NCI-H510A (cell line): Measurements from ENCODE around the gene APBA3.
"Not testable (repeated sequence)": the region's sequence is repeated elsewhere in the genome, so short reads cannot be mapped to it uniquely, and the experiment has no call there.

ENCODE experiments used
- DNase-seq: peaks from one replicate; lab custom pipeline; 2025; lab: John Stamatoyannopoulos, UW

The APBA3 gene

DNA sequence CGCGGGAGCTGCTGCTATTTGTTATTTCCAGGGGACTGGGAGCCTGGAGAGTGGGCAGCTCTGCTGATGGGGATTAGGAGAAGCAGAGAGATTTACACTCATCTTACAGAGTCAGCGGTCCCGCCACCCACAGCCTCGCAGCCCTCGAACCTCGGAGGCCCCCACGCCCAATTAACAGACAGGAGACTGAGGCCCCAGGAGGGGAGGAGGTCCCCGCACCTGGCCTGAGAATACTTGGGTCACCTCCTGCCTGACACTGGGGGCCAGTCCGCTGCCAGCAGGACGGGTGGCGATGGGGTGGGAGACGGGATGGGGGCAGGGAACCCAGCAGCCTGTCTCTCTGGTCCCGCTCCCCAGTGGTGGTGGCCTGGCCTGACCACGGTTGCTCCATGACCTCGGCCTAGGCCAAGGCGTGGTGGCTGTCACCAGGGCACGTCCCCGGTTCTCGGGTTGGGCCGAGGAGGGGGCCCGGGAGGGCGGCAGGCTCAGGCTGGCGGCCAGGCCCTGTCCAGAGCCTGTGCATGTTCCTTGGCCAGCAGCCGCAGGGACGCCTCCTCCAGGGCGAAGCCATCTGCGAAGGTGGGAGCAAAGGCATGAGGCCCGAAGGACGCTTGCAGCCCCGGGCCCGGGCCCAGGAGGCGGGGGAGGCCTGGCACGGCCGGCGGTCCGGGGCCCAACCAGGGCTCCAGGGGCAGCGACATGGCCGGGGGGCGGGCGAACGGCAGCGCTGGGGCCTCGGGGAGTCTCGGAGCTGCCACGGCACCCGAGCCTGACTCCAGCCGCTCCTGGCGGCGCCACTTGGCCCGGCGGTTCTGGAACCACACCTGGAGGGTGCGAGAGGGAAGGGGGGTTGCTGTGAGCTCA, 8.9 kb upstream of the APBA3 start:
- no peak for DNase-seq

DNA sequence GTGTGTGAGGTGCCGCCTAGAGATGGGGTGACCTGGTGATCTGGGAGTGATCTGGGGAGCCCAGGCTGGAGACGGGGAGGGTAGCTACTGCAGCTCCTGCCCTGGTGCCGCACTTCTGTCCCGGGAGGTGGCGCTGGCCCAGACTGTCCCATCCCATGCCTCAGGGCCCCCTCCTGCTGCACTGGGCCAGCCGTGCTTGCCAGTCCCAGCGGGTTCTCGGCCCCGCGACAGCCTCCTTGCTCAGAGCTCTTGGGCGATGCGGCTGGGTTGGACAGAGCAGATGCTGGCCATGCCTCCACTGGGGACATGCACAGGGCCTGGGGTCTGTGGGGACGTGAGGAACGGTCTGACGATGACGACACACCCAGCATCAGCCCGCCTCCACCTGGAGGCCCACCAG, 8.0 kb upstream of the APBA3 start:
- no peak for DNase-seq

DNA sequence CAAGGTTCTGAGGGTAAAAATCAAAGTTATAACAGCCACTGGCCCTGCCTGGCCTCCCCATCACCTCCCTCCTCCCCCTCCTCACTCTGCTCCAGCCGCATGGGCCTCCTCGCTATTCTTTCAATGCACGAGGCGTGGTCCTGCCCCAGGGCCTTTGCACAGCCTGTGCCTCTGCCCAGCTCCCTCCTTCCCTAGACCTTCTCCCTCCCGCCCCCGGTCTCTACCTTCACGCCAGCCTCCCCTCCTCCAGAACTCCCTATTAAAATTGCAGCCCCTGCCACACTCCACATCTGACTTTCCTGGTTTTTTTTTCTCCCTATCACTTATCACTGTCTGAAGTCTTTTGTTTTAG, 7.2 kb upstream of the APBA3 start:
- no peak for DNase-seq

DNA sequence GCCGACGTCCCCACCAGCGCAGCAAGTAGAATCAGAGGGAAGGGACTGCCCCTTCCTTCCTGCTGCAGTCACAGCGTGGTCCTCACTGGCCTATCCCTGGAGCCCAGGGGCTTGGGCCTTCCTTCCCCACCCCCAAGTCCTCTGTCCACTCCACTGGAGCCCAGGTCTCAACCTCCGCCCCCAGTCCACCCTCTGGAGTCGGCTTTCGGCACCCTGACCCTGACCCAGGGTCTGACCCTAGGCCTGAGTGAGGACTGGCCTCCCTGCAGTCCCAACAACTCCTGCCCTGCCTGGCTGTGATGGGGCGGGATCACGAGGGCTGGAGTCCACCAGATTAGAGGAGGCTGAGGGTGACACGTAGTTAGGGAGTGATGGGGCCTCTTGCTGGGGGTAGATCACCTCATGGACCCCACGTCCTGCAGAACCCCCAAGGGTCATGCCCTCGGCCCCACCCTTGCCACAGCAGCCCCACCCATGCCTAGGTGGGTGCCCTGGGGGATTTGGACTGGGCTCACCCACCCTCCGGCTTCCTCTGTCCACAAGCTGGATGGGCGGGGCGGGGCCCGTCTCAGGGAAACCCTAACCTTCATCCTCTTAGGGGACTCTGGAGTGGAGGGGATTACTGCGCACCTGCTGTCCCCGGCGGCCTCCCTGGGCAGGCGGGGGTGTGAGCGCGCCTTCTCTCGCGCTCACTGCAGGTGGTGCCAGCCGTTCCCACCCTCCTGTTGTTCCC, 6.7 kb upstream of the APBA3 start:
- no peak for DNase-seq

DNA sequence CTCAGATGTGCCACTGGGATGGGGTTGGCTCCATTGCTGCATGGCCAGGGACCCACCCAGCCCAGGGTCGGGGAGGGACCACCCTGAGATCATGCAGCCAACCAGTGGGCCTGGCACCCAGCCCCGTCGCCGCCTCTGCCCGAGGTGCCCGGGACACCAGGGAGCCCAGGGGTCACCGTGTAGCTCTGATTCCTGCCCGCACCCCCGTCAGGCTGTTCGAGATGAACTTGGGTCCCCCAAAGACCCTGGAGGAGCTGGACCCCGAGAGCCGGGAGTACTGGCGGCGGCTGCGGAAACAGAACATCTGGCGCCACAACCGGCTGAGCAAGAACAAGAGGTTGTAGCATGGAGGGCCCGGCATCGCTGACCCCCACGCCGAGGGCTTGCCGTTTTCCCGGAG, 5.6 kb upstream of the APBA3 start:
- no peak for DNase-seq

DNA sequence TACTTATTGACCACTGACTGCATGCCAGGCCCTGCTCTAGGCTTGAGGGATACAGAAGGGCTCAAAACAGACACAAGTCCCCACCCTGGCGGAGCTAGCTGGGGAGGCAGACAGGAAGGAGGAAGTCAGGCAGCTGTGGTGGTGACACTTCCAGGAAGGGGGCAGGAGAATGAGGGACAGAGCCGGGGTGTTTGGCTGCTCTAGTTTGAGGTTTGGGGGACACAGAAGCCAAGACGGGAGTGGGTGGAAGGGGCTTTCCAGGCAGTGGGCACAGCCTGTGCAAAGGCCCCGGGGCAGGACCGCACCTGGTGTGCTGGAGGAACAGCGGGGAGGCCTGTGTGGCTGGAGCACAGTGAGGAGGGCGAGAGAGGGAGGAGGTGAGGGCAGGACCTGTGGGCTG, 5.0 kb upstream of the APBA3 start:
- DNase-seq, result no peak

DNA sequence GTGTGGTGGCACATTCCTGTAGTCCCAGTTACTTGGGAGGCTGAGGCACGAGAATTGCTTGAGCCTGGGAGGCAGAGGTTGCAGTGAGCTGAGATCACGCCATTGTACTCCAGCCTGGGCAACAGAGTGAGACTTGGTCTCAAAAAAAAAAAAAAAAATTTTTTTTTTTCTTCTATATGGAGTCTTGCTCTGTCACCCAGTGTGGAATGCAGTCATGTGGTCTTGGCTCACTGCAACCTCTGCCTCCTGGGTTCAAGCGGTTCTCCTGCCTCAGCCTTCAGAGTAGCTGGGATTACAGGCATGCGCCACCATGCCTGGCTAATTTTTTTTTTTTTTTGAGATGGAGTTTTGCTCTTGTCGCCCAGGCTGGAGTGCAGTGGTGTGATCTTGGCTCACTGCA, 4.3 kb upstream of the APBA3 start:
- DNase-seq, result not testable (repeated sequence)

DNA sequence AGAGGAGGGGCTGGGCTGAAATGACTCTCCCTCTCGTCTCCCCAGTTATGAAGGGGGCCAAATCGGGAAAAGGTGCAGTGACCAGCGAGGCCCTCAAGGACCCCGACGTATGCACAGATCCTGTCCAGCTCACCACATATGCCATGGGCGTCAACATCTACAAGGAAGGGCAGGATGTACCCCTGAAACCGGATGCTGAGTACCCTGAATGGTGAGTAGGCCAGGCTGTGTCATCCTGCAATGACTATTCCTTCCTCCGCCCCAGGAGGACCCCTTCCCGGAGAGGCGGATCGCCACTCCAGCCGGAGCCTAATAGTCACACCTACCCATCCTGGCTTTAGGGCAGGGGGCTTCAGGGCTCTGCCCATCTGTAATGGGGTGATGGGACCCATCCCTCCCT, 3.6 kb upstream of the APBA3 start:
- DNase-seq, result no peak

DNA sequence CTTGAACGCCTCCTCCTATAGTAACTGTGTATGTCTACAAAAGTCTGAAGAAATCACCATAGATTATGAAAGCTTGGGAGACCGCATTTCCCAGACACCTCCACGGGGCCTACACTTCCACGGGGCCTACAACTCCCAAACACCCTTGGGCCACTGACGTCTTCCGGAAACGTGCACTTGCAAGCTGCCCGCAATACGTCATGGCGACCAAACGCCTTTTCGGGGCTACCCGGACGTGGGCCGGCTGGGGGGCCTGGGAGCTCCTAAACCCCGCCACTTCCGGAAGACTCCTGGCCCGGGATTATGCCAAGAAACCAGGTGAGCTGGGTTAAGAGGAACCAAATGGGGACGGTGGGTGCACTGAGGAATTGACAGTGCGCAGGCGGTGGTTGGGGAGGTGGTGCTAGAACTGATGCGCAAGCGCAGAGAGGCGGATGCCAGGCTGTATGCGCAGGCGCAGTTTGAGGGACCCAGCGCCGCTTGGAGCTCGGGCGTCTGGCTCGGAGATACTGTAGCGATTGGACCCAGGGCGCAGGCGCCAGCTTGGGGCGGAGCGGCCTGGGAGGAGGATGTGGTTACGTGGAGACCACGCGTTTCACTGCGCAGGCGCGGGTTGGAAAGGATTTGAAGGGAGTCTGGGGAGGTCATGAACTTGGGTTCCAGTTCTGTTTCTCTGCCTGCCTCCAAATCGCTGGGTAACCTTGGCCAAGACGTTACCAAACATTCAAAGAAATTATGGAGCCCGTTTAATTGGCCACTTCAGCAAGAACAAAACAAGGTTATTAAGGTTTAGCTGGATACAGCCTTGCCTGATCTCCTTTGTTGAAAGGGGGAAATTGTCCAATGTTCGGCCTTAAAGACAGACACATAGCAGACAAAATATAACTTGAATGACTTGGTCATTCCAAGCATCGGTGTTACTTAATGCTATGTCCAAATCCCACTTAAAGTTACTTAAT, 1.3 kb upstream of the APBA3 start, which contains the start of gene MRPL54:
Gene MRPL54 (plus strand): TSS at position 182 of the 959 bp plus-strand sequence. CDS start 19 bp downstream, at position 201.
- DNase-seq, result peak; percentile 97

DNA sequence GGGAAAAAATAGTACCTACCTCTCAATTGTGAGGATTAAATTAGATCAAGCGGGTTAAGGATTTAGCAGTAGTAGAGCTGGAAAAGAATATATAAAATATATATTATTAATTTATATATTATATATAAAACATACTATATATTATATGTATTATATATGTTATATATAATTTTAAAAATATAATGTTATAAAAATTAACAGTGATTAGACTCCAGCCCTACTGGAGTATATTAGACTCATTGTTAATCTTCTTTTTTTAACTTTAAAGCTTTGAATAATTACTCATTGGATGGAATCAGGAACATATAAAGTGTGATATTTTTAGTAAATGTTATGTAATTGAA, 610 bp upstream of the APBA3 start:
- DNase-seq, result no peak

DNA sequence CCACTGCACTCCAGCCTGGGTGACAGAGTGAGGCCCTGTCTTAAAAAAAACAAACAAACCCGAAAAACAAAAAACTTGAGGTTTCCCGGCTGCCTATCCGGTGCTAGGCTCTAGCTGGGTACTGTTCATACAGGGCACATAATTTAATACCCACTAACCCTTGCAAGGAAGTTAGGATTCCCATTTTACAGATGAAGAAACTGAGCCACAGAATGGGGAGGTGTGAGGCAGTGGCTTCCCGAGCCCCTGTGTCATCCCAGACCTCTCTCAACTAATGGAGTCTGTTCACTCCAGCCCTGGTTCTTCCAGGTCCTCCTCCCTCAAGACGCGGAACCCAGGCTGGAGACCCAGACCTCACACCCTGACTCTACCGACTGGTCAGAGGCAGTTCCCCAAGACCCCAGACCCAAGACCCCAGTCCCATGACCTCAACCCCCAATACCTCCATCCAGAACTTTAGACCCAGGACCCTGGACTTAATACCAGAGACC, 576 bp downstream of the APBA3 start:
- DNase-seq, result no peak

DNA sequence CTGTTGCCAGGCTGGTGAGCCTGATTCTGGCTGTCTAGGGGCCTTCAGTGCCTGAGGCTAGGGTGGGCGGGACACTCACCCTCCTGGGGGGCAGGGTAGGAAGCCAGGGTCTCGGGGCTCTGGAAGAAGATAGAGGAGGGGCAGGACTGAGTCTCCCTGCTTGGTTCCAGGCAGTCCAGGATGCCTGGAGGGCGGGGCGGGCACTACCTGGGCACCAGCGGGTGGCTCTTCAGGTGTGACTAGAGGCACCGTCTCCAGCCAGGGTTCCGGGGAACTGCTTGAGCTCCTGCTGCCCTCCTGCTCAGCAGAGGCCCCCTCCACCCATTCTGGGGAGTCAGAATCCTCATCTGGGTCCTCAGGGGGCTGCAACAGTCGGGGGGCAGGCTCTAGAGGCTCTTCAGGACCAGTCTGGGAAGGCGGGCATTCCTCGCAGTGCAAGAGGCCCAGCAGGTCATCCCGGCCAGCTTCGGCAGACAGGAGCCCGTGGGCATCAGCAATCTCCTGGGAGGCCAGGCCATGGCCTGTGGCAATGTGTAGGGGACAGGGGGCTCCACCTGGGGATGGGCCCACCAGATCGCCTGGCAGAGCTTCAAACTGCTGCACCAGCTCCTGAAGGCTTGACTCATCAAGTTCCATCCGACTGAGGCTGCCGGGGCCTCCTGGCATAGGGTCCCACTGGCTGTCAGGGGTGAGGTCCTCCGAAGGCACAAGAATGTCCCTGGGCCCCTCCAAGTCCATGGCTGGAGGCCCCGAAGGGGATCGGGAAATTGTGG, 1.8 kb downstream of the APBA3 start:
- no peak for DNase-seq

DNA sequence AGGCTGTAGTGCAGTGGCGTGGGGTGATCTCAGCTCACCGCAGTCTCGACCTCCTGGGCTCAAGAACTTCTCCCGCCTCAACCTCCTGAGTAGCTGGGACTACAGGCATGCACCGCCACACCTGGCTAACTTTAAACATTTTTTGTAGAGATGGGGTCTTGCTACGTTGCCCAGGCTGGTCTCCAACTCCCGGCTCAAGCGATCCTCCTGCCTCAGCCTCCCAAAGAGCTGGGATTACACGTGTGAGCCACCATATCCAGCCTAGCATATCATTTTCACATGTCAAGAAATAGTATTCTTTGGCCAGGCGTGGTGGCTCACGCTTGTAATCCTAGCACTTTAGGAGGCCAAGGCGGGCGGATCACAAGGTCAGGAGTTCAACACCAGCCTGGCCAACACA, 3.2 kb downstream of the APBA3 start:
- DNase-seq, result not testable (repeated sequence)

DNA sequence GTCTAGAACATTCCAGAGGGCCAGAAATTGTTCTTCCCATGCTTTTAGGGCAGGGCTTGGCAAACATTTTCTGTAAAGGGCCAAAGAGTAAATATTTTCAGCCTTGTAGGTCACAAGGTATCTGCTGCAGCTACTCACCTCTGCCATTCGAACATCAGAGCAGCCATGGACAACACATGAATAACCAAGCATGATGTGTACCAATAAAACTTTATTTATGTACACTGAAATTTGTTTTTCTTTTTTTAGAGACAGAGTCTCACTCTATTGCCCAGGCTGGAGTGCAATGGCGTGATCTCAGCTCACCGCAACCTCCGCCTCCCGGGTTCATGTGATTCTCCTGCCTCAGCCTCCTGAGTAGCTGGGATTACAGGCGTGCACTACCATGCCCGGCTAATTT, 3.8 kb downstream of the APBA3 start:
- not testable (repeated sequence) for DNase-seq

DNA sequence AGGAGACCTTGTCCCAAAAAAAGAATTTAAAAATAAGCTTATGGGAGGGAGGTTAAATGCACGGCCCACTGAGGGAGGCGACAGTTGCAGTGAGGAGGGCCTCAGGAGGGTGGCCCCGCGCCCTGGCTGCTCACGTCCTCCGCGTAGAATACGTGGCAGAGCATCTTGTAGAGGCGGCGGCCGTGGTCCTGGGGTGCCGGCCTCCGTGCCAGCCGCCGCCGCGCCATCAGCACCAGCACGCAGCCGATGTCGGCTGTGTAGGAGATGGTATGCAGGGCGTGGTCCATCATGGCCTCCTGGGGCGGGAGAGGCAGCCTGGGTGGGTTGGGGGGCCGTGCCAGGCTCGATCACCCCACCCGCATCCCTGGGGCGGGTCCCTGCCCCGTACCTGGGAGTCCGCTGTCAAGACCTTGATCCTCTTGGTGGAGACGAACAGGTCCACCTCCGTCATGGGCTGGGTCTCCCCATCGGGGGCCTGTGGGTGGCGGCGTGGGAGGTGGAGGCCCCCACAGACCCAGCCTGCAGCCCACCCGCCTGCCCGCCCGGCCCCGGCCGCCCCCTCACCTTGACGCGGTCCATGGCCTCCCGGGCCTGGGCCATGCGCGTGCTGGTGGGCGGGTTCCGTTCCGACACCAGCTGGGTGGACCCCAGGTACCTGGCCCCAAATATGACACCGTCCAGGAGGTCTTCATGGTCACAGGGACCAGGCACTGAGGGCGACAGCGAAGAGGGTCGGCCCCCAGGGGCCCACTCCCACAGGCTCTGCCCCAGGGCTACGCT, 7.7 kb downstream of the APBA3 start:
- DNase-seq, result no peak

DNA sequence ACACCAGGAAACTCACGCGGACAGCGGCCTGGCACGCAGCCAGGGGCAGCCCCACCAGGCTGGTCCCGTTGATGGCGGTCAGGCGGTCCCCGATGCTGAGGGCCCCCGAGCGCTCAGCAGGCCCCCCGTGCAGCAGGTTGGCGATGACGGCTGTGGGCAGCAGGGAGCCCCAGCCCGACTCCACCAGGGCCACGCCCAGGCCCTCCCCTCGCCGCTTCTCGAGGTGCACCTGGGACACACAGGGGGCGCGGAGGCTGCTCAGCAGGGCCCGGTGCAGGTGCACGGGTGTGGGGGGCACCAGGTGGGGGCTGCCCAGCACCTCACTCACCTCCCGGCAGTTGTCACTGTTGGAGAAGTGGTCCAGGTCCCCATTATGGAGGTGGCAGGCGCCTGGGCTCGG, 9.0 kb downstream of the APBA3 start:
- DNase-seq, result no peak

DNA sequence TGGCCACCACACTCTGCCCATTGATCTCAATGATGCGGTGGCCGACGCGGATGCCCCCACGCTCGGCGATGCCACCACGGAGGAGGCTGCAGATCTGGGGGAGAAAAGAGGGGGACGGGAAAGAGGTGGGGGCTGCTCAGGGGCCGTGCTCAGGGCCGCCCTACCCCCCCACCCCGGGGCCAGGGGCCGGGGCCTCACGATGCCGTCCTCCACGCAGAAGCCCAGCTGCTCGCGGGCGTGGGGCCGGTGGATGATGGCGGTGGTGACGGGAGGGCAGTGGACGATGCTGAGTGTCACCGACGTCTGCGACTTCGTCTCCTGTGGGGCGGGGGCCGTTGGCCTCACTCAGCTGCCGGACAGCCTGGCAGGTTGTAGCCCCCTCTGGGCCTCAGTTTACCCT, 10.3 kb downstream of the APBA3 start:
- DNase-seq, result no peak

DNA sequence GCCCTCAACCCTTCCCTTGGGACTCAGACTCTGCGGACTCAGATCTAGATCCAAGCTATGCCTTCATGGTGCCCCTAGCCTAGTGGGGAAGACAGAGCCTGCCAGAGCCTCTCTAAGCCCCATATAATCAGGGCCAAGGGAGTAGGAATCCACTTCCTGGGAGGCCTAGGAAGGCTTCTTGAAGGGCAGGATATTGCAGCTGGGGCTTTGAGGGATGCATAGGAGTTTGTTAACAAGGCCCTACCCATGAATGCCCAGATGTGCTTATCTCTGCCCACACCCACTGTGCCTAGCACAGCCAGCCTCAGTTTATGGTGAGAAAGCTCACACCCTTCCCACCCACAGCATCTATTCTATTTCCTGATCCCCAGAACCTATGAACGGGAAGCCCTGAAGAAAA, 11.3 kb downstream of the APBA3 start:
- no peak for DNase-seq

DNA sequence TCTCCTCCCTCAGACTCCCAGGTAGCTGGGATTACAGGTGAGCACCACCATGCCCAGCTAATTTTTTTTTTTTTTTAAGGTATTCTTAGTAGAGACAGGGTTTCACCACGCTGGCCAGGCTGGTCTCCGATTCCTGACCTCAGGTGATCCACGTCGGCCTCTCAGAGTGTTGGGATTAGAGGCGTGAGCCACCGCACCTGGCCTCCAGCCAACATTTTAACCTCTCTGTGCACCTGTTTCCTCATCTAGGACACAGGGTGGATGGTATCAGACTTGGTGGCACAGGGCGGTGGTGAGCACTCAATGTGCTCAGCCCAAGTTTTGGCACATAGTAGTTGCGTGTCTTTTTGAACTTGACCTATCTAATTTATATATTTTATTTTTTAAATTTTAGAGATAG, 12.5 kb downstream of the APBA3 start:
- no peak for DNase-seq

DNA sequence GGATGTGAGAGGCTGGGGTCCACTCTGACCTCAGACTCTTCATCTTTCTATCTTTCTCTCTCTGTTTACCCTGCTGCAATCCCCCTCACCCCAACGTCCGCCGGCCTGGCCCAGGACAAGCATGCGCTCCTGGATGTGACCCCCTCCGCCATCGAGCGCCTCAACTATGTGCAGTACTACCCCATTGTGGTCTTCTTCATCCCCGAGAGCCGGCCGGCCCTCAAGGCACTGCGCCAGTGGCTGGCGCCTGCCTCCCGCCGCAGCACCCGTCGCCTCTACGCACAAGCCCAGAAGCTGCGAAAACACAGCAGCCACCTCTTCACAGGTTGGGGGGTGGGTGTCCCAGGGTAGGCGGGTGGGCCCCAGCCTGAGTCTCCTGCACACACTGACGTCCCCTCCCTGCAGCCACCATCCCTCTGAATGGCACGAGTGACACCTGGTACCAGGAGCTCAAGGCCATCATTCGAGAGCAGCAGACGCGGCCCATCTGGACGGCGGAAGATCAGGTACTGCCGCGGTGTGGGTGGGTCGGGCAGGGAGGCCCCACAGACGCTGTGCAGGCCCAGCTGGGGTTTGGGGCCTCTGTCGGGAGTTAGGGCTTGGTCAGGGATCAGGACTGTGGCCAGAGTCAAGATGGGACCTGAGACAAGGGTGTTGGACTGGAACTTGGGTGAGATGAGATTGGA, 15.0 kb downstream of the APBA3 start:
- DNase-seq, result no peak
